T-helper 2 cell (primary cell): ENCODE results near the gene MMRN2.

Experiments
- DNase-seq, 5 experiments: peaks; one replicate each; pipeline versions ENCODE4 v3.0.0 to v3.0.0-alpha.2; 2012 to 2022

MMRN2 gene

GRCh38 chr10:86970162-86970981, 13.0 kb upstream of the MMRN2 start:
- no peak for DNase-seq

- DNase-seq = no peak
Observed at GRCh38 chr10:86969421-86970041, 12.1 kb upstream of the MMRN2 start.

GRCh38 chr10:86968994-86969355, 11.6 kb upstream of the MMRN2 start:
- DNase-seq = no peak

DNA sequence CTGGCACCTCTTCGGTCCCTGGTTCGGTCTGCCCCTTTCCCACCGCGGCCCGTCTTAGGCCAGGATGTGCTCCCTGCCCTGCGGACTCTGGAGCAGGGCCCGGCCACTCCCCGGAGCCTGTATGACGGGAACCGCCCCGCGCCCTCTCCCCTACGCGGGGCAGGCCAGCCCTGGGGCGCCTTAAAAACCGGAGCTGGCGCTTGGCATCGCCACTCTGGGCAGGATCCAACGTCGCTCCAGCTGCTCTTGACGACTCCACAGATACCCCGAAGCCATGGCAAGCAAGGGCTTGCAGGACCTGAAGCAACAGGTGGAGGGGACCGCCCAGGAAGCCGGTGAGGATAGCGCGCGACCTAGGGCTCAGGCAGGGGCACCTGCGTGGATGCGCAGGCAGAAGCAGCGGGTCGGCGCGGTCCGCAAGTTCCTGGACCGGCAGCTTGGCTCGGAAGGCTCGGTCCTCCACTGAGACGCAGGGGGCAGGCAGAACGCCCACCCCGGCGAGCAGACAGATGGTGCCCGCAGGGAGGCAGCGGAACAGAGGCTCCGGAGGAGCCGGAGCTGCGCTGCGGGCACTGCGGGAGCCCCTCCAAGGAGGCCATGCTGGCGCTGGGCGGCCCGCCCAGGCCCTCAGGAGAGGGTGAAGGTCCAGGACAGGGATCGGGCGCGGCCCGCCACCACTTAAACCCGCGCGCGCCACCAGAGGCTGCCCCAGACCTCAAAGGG, 11.0 kb upstream of the MMRN2 start, which contains the start of gene ADIRF:
TSS of gene ADIRF (plus strand) at position 212 of the 723 bp plus-strand sequence. CDS start at position 275, 63 bp downstream.
- DNase-seq = no peak

DNA sequence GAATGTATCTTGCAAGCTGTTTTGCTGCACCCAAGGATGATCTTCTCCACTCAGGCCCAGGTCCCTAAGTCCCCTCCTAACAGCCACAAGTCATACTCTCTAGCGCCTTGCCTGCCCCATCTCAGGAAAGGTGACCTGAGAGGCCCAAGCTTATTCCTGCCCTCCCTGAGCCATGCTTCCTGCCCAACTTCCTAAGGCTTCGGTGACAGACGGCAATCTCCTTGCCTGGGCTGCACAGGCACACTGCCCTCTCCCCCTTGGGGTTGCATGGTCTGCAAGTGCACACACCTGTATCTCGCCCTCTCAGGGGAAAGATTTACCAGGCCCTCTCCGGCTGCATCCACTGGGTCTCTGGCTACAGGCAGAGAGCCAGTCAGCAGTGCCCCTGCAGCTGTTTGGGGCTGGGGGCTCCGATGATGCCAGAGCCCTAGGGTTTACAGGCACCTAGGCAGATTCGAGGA, 10.1 kb upstream of the MMRN2 start:
- no peak for DNase-seq

DNA sequence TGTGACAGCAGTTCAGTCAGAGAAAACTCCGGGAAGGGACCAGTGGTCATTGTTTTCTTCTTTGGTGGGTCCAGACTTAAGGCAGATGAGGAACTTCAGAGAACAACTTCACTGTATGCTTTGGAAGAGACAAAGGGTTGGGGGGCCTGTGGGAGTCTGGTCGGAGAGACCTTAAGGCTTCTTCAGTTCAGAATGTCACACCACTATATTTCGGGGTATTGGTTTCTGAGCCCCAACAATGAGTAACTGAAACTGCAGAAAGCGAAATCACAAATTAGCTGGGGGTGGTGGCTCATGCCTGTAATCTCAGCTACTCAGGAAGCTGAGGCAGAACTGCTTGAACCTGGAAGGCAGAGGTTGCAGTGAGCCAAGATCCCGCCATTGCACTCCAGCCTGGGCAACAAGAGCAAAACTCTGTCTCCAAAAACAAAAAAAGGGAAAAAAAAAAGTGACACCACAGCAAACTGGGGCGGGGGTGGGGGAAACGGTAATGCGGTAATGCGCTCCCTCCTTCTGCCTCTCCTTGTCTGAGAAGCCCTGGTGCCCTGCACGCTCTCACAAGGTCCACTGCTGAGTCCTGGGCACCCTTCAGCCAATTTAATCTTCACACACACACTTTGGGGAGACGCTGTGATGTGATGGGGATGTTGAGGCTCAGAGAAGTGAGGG, 8.7 kb upstream of the MMRN2 start:
- DNase-seq = no peak

GRCh38 chr10:86964847-86965190, 7.4 kb upstream of the MMRN2 start:
- no peak for DNase-seq

- no peak for DNase-seq
Observed at GRCh38 chr10:86964061-86964846, 6.8 kb upstream of the MMRN2 start.

DNA sequence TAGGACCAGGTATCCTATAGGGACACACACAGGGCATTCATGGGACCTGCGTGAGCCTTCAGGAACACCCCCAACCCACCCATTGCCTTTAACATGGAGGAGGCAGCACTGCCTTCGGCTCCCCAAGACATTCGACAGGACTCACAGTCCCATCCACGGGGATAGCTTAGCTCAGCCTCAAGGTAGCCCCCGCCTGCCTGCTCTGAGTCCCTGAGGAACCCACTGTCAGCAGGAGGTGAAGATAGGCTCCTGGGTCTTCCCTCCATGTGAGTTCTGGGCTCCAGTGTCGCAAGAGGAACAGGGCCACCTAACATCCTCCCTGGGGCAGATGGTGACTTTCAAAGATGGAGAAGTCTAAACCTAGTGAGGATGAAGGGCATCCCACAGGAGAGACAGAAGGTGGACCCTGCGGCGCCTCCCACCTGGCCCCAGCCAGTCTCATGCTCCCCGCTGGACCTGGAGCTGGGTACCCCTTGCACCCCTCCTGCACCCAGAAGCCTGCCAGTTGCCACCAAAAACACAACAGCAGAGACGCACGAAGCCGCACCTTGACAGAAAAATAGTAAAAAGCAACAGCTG, 6.0 kb upstream of the MMRN2 start:
- DNase-seq = no peak

GRCh38 chr10:86962981-86963310, 5.5 kb upstream of the MMRN2 start:
- DNase-seq = no peak

DNA sequence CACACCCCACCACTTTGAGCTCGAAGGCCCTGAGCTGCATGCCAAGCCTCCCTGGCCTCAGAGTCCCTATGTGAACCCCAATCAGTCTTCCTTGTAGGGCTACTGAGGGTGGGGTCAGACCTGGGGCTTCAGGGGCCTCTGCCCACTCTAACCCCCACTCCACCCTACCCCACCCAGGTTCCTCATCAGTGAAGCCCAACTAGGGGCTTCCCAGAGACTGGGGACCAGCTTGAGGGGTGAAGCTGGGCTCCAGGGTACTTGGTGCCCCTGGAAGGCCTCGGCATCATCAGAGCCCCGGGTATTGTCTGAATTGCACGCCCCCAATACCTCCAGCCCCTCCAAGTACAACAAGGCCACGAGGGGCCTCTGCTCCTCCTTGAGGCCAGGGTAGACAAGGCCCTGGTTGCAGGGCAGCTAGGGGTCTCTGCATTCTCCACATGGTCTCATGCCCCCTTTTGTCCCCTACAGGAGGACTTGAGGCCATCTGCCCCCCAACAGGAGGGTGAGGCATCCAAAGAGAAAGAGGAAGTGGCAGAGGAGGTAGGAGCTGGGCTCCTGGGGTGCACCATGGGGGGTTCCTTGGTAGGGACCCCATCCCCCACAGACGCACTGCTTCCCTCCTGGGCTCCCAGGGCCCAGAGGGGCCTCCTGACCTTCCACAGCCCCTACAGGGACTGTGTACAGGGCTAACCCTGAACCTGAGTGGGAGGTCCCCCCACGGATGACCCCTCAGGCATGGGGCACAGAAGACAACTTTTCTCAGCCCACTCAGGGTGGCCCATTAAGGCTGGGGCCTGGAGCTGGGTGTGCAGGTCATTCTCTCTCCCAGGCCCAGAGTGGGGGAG, 4.9 kb upstream of the MMRN2 start:
- no peak for DNase-seq

DNA sequence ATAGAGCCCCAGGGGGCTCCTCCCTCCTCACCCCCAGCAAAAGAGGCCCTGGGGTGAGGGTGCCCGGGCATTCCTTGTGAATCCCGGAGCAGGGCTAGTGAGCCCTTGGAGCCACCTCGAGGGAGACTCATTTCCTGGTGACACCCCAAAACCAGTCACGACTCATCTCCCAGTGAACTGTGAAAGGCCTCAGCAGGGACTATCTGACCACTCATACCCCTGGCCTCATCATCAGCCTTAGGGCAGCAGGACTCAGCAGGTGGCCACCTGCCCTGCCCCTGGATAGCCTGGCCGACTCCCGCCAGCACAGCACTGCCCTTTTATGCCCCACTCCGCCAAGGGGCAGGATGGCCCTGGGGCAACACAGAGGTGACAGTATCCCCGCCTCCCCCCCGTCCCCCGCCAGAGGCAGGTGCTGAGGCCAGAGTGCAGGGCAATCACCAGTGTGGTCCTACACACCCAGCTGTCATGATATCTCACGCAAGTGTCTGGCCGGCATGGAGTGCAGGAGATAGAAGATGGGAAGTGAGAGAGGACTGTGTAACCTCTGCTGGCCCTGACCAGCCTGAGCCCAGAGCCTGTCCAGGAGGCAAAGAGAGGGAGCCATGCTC, 4.2 kb upstream of the MMRN2 start:
- DNase-seq = no peak

DNA sequence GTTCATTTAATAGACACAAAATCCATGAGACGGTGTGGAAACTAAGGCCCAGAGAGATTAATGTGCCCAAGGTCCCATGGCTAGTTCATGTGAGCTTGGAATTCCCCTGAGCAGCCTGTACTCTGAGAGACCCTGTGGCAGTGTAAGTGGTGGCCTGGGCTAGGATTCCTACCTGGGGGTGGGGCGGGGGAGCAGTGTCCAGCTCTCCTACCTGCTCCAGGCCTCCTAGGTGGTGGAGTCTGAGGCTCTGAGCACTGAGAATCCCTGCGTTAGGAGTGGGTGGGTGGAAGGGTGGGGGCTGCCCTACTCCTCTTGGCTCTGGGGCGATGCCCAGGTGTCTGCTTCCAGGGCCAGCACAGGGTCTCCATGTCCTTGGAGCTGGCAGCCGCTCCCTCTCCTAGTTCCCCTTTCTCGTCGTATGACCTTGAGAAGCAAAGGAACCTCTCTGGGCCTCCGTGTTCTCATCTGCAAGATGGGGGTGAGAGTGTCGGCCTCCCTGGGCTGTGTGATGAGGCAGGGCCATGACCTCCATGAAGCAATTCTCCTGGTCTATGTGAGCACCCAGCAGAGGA, 3.5 kb upstream of the MMRN2 start:
- no peak for DNase-seq

DNA sequence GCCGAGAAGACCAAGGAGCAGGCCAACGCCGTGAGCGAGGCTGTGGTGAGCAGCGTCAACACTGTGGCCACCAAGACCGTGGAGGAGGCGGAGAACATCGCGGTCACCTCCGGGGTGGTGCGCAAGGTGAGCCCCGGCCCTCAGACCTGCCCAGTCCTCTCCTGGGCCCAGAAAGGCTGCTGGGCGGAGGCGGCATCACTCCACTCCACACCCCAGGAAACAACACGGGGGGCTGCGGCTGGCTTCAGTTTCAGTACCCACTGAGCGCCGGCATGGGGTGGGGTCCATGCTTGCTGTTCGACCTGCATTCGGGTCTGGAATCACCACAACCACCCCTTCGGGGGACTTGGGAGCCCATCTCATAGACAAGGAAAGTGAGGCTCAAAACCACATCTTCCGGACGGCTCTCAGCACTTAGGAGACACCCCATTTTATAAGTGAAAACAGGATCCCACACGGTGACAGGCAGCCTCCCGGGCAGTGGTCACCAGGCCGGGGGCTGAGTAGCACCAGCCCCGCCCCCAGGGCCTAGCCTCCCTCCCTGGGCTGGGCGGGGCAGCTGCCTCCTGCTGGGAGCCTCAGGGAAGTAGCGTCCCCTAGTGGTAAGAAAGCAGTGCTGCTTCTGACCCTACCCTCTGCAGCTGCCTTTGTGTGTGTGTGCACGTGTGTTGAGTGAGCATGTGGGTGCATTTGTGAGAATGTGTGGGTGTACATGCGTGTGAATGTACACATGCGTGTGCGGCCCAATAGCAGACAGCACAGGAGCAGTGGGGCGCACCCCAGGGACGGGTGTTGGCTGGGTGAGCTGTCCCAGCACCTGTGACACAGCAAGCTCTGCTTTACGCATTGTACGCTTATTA, 2.8 kb upstream of the MMRN2 start:
- DNase-seq = peak in 3 of 5 experiments; percentile 24 to 74 (median 31)

DNA sequence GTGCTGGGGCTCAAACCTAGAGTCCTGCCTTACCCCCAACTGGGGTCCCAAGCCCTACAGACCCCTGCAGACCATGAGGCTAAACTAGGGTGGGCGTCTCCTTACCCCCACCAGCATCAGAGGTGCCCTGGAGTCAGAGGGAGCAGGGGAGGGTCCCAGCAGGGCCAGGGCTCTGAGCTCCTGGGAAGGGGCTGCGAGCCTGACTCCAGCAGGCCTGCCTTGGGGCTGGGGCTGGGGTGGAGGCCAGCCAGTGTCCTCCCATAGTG, 2.3 kb upstream of the MMRN2 start:
- no peak for DNase-seq

DNA sequence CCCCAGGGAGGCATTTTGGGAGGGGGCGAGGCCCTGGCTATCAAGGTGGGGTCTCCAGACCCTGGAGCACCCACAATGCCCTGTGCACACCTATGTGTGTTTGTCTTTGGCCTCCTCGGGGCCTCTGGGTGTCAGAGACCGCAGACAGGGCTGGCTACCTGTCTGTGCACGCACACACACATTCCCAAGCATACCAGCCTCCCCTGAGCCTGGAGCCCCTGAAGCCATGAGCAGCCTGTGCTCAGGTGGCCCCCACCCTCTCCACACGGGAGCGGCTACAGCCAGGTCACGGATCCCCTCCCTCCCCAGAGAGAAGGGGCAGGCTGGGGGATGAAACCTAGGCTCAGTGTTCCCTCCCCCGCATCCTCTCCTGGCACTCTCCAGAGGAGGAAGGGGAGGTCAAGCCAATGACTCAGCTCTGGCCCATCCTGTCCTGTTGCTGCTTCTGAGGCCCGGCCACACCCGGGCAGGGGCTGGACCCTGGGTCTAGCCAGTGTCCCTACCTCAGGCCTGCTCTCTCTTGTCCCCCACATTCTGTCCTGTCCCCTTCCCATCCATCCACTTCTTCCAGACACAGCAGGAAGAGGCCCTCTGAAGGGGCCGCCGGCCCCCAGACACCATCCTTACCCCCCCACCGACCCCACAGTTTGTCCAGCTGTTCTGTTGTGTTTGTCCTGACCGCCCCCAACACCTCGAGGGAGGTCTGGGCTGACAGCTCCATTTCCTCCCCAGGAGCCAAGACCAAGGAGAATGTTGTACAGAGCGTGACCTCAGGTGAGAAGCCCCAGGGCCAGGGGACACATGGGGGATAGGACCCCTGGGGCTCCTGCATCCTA, 1.7 kb upstream of the MMRN2 start:
- DNase-seq = no peak

- no peak for DNase-seq
Observed at GRCh38 chr10:86958116-86958900, 893 bp upstream of the MMRN2 start, which contains the start of gene SNCG. Gene SNCG, plus strand, starts transcription at chr10:86958599. Its CDS starts 99 bp downstream, at chr10:86958698.
